Heart left ventricle (tissue), 13 donors: ENCODE results near the gene PTPRN2.

Source experiments
- POLR2A ChIP-seq, 2 donors: fragments of 450-650 bp; IDR thresholded peaks; one replicate each; pipeline ENCODE4 v1.6.1; 2017; ENCODE audit warnings: antibody characterized with exemption in 2 of 2, mild to moderate bottlenecking in 2 of 2, moderate library complexity in 2 of 2
- TF ChIP-seq, protein P1 (sequence below), 12 donors: fragments of 200-600 bp; sonication (generic) in 4 of 12; IDR thresholded peaks; one replicate each; pipeline versions ENCODE4 v1.5.0 to v1.8.0; 2018 to 2022; ENCODE audit warnings: antibody characterized with exemption in 12 of 12, mild to moderate bottlenecking in 5 of 12
- donor health status: ischemic (EF 13 %, LVEDD 7.1; RV severe dilation, severe dysfunction).
- donor health status: DM: no; HTN: yes; CAD: no.
- donor health status: DM: no; HTN: no; CAD: no.
- donor health status: ischemic (EF 25% LVEDD 6.9; RV normal size, moderate dysfunction).
- donor health status: ischemic (EF 25% LVEDD 5.7; RV mildly dilated, moderate dysfunction).
- donor health status: ischemic (EF 35%, LVEDD 5.7; RV mildly dilated, moderate dysfunction).
- donor health status: nonischemic (EF 11% LVEDD 7.7; RV severe dilation, severe dysfunction).
- donor health status: DM: yes; HTN: yes; CAD: no.
- donor health status: PGD.
- donor health status: ischemic (EF 29% LVEDD 5.4; RV normal size, mild dysfunction).
- donor health status: nonischemic (EF 23%, LVEDD 6.1; RV moderate dilation, normal function).

GRCh38 chr7:157684157-157684908, 903.3 kb downstream of the PTPRN2 start:
- no peak for TF ChIP-seq POLR2A (IDR thresholded peaks at IDR 0.05)
- TF ChIP-seq, protein P1, sequence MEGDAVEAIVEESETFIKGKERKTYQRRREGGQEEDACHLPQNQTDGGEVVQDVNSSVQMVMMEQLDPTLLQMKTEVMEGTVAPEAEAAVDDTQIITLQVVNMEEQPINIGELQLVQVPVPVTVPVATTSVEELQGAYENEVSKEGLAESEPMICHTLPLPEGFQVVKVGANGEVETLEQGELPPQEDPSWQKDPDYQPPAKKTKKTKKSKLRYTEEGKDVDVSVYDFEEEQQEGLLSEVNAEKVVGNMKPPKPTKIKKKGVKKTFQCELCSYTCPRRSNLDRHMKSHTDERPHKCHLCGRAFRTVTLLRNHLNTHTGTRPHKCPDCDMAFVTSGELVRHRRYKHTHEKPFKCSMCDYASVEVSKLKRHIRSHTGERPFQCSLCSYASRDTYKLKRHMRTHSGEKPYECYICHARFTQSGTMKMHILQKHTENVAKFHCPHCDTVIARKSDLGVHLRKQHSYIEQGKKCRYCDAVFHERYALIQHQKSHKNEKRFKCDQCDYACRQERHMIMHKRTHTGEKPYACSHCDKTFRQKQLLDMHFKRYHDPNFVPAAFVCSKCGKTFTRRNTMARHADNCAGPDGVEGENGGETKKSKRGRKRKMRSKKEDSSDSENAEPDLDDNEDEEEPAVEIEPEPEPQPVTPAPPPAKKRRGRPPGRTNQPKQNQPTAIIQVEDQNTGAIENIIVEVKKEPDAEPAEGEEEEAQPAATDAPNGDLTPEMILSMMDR (IDR thresholded peaks at IDR 0.05) = no peak
